ENCODE measurements around the gene VSTM5.

- TF ChIP-seq ELF4 (CRISPR knock-in tag; IDR thresholded peaks at IDR 0.05; ENCODE audit: low read depth) (no peak), TCF7 (CRISPR knock-in tag; IDR thresholded peaks at IDR 0.05; ENCODE audit: low read depth) (no peak)
These were observed 66.1 kb downstream of the VSTM5 start, which contains the start of gene MED17 for GRCh38 chr11:93784145-93784934.

All from WTC11 (cell line).